Body of pancreas (tissue), 4 donors: ENCODE results near the gene TNFRSF8. TPM values are rescaled to one million over a fixed set of nuclear protein-coding genes. Genes with fewer than 3 reads are reported as not detected.

Experiments
- ATAC-seq: fragments of 150-250 bp; one replicate; pipeline ENCODE4 v1.9.1; 2016
- DNase-seq, 4 donors: peaks; one replicate each; pipeline ENCODE4 v3.0.0-alpha.2; 2019
- H3K27ac ChIP-seq, 4 donors: fragments of 200-600 bp; sonication (generic); 1 replicate in 3 of 4; 2 replicates in 1 of 4; pipeline versions ENCODE4 v1.5.1 to v1.6.1; 2016 to 2019; ENCODE audit warnings: mild to moderate bottlenecking in 1 of 4, mixed read lengths in 1 of 4, moderate library complexity in 1 of 4
- H3K27me3 ChIP-seq, 2 donors: fragments of 200-600 bp; sonication (generic); one replicate each; pipeline ENCODE4 v1.6.0; 2016; ENCODE audit warnings: mild to moderate bottlenecking in 1 of 2
- H3K36me3 ChIP-seq, 2 donors: fragments of 200-600 bp; sonication (generic); replicated peaks in 1 of 2; 2 replicates each; pipeline ENCODE4 v1.5.1; 2016; ENCODE audit warnings: low read depth in 2 of 2; ENCODE audit not compliant: insufficient read depth in 1 of 2
- H3K4me1 ChIP-seq: fragments of 200-600 bp; sonication (generic); one replicate; pipeline ENCODE4 v1.6.0; 2016
- H3K4me3 ChIP-seq, 2 donors: fragments of 200-600 bp; sonication (generic); 1 replicate in 1 of 2; 2 replicates in 1 of 2; pipeline ENCODE4 v1.5.1; 2016 to 2019
- H3K9me3 ChIP-seq, 3 donors: fragments of 200-600 bp; sonication (generic); 1 replicate in 2 of 3; 2 replicates in 1 of 3; pipeline ENCODE4 v1.5.1; 2016
- POLR2A ChIP-seq, 3 donors: fragments of 450-650 bp; IDR thresholded peaks; one replicate each; pipeline ENCODE4 v1.6.1; 2016; ENCODE audit warnings: antibody characterized with exemption in 3 of 3, mild to moderate bottlenecking in 2 of 3
- WGBS, 2 donors: methylation state at CpG; one replicate each; pipeline ENCODE4 v1.1.5; 2017; 5-methylcytosine and 5-hydroxymethylcytosine counted together
- intact Hi-C: fragments of 100-400 bp; cut with DNase I; formaldehyde crosslinking; loops from one replicate; pipeline ENCODE4 v1.15.1; 2023
- total RNA-seq, 2 donors: library from RNA; depleted of rRNA; stranded (reverse); fragments of >200 nt; gene quantifications; one replicate each; pipeline ENCODE4 v1.1.0, GENCODE V29; 2016
- TF ChIP-seq, protein P1 (sequence below), 7 experiments: fragments of 450-650 bp in 4 of 7; fragments of 200-600 bp in 3 of 7; sonication (generic) in 3 of 7; IDR thresholded peaks; one replicate each; pipeline ENCODE4 v1.5.1; 2016 to 2019; ENCODE audit warnings: antibody characterized with exemption in 7 of 7

Gene TNFRSF8
- total RNA-seq, 2 donors from 2014 or later: not detected

DNA sequence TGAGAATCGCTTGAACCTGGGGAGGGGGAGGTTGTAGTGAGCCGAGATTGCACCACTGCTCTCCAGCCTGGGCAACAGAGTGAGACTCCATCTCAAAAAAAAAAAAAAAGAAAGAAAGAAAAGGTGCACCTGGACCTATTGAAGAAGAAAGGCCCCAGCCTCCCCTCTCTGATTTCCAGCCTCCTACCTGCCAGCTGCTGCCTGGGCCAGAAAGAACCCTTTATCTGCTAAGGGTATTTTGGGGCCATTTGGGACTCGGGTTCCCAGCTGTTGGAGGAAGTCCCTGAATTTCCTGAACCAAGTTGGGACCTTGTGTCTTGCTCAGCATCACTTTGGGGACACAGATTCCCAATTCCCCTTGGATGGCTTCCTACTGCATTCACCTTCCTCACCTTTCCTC, 3.9 kb upstream of the TNFRSF8 start:
- TF ChIP-seq, protein P1, sequence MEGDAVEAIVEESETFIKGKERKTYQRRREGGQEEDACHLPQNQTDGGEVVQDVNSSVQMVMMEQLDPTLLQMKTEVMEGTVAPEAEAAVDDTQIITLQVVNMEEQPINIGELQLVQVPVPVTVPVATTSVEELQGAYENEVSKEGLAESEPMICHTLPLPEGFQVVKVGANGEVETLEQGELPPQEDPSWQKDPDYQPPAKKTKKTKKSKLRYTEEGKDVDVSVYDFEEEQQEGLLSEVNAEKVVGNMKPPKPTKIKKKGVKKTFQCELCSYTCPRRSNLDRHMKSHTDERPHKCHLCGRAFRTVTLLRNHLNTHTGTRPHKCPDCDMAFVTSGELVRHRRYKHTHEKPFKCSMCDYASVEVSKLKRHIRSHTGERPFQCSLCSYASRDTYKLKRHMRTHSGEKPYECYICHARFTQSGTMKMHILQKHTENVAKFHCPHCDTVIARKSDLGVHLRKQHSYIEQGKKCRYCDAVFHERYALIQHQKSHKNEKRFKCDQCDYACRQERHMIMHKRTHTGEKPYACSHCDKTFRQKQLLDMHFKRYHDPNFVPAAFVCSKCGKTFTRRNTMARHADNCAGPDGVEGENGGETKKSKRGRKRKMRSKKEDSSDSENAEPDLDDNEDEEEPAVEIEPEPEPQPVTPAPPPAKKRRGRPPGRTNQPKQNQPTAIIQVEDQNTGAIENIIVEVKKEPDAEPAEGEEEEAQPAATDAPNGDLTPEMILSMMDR (IDR thresholded peaks at IDR 0.05): no peak
- no peak for TF ChIP-seq POLR2A (IDR thresholded peaks at IDR 0.05)
- Histone ChIP-seq H3K36me3 (no peaks in the 10 kb centered on the region), H3K4me1 (no peaks in the 10 kb centered on the region), H3K9me3 (no peaks in the 10 kb centered on the region), H3K27me3 (peaks cover 0 to 10% of the 10 kb centered on the region in 2 donors), H3K4me3 (no peak overlapping the region), H3K27ac (no peak overlapping the region)
- ATAC-seq (no peak), DNase-seq (no peak)
- intact Hi-C loops: no loop called here
- WGBS, 2 donors: 52 to 65% methylated on average over 3 of the region's 3 CpGs

DNA sequence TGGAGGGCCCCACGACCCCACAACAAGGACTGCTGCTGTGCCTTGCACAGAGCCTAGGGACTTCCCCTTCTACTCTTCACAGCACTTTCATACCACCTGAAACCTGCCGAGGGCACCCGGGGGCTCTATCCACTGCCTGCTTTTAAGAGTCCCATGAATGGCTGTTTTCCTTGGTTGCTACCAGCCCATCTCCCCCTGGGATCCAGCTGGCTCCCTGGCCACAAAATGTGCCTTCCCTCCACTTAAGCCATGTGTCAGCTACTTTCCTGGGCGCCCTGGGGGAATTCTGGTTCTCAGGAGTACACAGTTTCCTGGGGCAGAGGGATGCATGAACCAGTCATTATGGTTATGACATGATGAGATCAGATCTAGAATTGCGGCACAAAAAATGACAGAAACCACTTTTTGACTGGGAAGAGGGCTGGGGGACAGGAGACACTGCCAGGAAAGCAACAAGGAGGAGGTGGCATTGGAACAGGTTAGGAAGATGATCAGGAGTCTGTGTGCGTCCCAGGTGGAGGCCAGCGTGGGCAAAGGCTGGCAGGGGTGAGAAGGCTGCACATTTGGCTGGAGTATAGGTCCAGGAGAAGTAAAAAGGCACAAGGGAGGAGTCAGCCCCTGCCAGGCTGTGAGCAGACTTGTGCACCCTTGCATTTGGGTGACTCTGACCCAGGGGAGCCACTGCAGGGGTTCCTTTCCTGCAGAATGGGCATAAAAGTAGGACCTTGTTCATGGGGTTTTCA, 3.2 kb upstream of the TNFRSF8 start:
- H3K27ac ChIP-seq: no peak overlapping the region
- no peak for DNase-seq
- WGBS, 2 donors: 44 to 60% methylated on average over 5 to 7 of the region's 7 CpGs
- intact Hi-C loops: no loop called here
- H3K4me1 ChIP-seq: no peaks in the 10 kb centered on the region
- TF ChIP-seq, protein P1 (IDR thresholded peaks at IDR 0.05): no peak
- TF ChIP-seq POLR2A (IDR thresholded peaks at IDR 0.05): no peak
- H3K36me3 ChIP-seq: no peaks in the 10 kb centered on the region
- H3K4me3 ChIP-seq: no peak overlapping the region
- no peak for ATAC-seq
- peaks cover 0 to 16% of the 10 kb centered on the region in 2 donors for H3K27me3 ChIP-seq
- no peaks in the 10 kb centered on the region for H3K9me3 ChIP-seq

DNA sequence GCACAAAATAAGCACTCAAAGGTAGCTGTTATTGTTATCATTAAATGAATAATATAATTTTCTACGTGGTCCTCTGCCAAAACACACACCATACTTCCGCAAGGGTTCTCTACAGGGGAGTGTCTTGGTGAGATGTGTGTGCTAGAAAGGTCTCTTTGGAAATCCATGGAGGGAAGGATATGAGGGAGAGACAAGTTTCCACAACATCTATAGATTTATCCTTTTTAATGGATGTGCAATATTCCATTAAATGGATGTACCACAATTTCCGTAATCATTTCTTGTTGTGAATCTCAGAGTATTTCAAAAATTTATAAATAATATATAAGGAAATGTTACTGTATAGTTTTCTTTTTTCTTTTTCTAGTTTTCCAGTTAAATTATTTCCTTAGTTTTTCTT, 2.6 kb upstream of the TNFRSF8 start:
- intact Hi-C loops: no loop called here
- H3K27me3 ChIP-seq: peaks cover 0 to 16% of the 10 kb centered on the region in 2 donors
- DNase-seq (no peak), ATAC-seq (no peak)
- no peaks in the 10 kb centered on the region for H3K36me3 ChIP-seq
- H3K27ac ChIP-seq: no peak overlapping the region
- WGBS, 2 donors: 86 to 93% methylated on average over 3 of the region's 3 CpGs
- no peaks in the 10 kb centered on the region for H3K9me3 ChIP-seq
- TF ChIP-seq POLR2A (IDR thresholded peaks at IDR 0.05): no peak
- H3K4me1 ChIP-seq: no peaks in the 10 kb centered on the region
- H3K4me3 ChIP-seq: no peak overlapping the region

DNA sequence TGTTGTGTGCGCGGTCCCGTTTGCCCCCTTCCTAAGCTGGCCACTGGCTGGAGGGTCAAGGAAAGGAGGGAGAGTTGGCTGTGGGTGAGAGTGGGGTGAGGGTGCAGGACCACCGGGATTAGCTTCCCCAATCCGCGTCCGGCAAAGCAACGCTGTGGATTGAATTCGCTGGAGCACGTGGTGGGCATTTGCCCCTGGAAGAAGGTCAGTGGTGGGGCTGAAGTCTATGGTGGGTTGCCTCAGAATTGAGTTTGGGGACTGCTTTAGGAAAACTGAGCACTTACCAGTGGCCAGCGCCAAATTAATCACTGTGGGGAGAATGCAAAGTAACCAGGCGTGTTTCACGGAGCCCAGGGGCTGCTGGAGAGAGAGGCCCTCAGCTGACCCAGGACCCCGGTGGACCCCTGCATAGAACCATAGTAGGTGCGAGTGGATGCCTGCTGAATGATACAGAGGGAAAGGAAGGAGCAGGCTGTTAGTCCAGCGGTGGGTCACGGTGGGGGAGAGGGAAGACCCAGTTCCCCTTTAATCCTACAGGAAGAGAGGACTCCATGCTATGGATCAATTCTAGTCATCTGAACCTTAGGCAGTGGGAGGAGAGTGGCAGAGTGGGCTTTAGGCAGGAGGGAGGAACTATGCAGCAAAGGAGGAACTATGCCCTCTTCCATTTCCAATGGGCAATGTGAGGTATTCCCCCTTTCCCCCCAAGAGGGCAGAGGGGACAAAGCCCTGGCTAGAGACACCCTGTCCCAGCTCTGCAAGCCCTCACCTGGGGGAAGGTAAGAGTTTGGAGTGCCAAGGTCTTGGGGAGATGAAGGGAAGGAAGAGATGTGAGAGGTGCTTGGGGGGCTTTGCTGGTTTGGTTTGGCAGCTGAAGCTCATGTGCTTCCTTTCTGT, 1.2 kb downstream of the TNFRSF8 start:
- TF ChIP-seq, protein P1 (IDR thresholded peaks at IDR 0.05): no peak
- TF ChIP-seq POLR2A (IDR thresholded peaks at IDR 0.05): no peak
- Histone ChIP-seq H3K27me3 (peaks cover 0 to 20% of the 10 kb centered on the region in 2 donors), H3K36me3 (no peaks in the 10 kb centered on the region), H3K27ac (no peak overlapping the region), H3K4me1 (no peaks in the 10 kb centered on the region), H3K9me3 (no peaks in the 10 kb centered on the region), H3K4me3 (no peak overlapping the region)
- DNase-seq (no peak), ATAC-seq (no peak)
- WGBS, 2 donors: 14 to 21% methylated on average over 5 to 17 of the region's 17 CpGs
- intact Hi-C loops: no loop called here

DNA sequence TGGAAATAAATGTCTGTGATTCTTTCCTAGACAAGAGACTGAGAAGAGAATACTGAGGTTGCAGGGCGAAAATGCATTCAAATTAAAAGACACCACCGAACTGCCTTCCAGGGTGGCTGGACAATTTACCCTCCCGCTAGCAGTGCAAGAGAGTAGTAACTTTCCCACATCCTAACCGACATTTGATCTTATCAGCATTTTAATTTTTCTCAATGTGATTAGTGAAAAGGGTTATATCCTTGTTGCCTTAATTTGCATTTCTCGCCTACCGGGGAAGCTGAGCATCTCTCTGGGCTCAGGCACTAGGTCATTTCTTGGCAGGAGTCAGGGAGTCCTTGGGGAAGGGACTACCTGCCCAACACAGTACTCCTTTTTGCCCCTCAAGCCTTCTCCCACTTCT, 2.8 kb downstream of the TNFRSF8 start:
- no peak overlapping the region for H3K27ac ChIP-seq
- 34 to 35% methylated on average over 6 of the region's 6 CpGs for WGBS, 2 donors
- no peak overlapping the region for H3K4me3 ChIP-seq
- ATAC-seq (no peak), DNase-seq (no peak)
- H3K9me3 ChIP-seq: no peaks in the 10 kb centered on the region
- peaks cover 0 to 20% of the 10 kb centered on the region in 2 donors for H3K27me3 ChIP-seq
- TF ChIP-seq, protein P1 (IDR thresholded peaks at IDR 0.05): no peak
- no peak for TF ChIP-seq POLR2A (IDR thresholded peaks at IDR 0.05)
- H3K4me1 ChIP-seq: no peaks in the 10 kb centered on the region
- no peaks in the 10 kb centered on the region for H3K36me3 ChIP-seq
- intact Hi-C loops: no loop called here
